GM19455 (cell line): ENCODE measurements around the gene RPTOR.

Experiments
- ATAC-seq: cut with Tn5 transposase; IDR thresholded peaks from one replicate; pipeline ENCODE4 v1.9.1; 2021; ENCODE audit not compliant: unreplicated experiment

Gene RPTOR

DNA sequence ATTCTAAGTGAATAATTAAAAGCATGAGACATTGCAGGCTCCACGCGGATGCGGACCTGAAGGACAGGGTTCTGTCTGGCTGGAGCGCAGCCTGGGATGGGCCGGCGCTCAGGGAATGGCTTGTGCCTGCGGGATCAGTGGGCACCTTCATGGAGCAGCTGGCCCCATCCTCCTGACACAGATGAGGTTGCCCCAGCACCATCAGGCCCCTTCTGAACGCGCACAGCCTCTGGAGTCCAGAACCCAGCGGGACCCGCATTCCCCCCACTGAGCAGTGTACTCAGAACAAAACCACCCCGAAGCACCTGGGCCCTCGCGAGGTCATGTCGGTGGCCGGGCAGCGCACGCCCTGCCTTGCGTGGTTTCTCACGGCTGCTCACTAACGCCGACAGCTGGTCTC, 376.5 kb downstream of the RPTOR start:
- no peak for ATAC-seq

DNA sequence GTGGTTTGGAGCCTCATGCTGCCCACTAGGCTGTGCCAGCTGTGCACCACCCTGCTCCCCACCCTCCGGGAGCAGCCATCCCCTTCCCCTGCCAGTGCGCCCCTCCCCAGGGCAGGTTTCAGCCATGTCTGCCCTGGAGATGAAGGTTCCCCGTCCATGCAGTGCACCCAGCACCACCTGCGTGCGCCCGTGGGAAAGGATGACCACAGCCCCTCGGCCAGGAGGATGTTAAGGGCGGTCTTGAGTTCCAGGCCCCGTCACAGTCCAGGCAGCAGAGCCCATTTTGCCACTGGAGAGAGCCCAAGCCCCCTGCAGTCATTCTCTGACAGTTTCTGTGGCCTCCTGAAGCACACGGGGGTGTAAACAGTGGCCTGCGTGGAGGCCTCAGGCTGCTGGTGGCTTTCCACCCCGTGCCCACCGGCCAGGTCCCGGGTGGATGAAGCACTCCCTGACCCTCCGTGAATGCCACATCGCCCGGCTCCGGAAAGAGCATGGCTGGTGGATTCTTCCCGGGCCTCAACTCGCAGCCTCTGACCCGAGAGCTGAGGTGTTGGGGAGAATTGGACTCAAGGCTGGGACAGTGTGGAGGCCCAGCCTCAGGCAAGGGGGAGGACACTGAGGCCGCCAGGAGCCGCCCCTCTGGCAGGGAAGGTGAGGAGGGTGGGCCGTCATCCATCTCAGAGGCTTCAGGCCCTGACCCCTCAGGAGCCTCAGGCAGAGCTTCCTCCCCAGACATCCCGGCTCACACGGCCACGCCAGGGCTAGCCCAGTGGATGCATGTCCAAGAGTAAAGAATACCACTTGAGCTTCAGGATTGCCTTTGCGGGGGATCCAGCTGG, 377.3 kb downstream of the RPTOR start:
- ATAC-seq = no peak

DNA sequence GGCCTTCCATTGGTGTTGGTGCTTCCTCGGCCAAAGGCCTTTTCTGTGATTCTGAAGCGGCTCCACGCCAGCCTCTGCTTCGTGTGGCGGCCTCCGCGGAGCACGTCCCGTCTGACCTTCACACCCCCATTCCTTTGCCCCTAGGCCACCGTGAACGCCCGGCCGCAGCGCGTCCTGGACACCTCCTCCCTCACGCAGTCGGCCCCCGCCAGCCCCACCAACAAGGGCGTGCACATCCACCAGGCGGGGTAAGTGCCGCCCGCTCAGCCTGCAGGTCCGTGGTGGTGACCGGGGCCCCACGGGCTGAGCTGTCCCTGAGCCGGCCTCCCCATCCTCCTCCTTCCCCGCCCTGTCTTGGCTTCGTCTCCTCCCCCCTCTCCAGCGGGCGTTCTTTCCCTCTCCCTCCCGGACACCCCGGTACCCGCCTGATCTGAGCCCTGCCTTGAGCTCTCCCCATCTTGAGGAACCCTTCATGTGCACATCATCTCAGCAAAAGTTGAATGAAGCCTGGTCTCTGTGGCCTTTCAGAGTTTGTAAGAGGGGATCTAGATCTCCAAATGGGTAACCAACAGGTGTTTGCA, 378.0 kb downstream of the RPTOR start:
- ATAC-seq = no peak

DNA sequence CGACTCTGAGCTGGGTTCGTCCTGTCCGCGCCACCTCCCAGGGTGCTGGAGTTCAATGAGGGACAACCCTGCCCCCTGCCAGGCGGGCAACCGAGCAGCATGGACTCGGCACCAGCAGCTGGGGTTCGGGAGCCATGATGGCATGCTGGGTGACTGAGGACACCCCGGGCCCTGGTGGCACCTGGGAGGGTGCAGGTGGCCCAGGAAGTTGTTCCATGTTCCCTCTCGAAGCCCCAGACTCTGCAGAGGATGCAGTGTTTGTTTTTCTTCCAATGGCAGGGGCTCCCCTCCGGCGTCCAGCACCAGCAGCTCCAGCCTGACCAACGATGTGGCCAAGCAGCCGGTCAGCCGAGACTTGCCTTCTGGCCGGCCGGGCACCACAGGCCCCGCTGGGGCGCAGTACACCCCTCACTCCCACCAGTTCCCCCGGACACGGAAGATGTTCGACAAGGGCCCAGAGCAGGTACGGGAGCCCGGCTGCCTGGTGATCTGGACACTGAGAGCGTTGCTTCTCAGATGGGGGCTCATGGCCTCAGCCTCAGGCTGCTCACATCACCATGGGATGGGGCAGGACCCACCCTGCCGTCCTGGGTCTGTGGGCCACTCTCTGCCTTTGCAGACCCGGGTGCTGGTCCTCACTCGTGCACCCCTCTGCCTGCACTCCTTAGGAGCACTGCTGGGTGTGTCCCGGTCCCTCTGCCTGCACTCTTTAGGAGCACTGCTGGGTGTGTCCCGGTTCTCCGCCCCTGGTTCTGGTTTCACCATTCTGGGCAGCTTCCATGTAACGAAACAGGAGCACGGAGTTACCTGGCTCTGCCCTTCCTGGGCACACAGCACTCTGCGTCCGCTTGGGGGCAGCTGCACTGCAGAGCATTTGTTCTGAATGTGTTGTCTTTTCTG, 378.8 kb downstream of the RPTOR start:
- no peak for ATAC-seq

DNA sequence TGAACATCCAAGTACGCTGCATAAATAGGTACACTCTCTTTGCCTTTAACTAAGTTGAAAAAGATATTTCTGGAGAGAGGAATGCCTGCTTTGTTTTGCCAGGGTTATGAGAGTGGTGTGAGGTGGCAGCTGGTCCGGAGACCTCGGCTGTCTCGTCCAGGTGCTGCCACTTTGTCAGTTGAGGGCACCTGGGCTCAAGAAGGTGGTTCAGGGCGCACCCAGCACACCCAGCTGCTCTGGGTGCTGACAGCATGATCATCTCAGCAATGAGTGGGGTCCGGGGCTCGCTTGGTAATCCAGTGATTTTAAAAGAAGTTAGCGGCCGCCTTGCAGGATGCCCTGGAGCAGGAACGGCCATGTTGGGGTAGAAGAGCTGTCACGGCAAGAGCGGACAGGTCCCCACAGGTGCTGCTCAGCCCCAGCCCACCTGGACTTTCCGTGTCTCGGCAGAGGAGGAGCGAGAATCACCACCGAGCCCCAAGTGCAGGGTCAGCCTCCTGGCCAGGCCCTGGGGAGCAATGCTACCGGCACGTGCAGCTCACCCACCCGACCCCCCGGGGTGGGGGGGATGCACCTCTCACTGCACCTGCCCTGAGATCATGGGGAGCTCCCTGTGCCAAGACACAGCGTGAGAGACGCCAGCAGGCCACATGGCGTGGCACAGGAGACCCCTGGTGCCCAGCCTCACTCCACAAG, 379.6 kb downstream of the RPTOR start:
- no peak for ATAC-seq

DNA sequence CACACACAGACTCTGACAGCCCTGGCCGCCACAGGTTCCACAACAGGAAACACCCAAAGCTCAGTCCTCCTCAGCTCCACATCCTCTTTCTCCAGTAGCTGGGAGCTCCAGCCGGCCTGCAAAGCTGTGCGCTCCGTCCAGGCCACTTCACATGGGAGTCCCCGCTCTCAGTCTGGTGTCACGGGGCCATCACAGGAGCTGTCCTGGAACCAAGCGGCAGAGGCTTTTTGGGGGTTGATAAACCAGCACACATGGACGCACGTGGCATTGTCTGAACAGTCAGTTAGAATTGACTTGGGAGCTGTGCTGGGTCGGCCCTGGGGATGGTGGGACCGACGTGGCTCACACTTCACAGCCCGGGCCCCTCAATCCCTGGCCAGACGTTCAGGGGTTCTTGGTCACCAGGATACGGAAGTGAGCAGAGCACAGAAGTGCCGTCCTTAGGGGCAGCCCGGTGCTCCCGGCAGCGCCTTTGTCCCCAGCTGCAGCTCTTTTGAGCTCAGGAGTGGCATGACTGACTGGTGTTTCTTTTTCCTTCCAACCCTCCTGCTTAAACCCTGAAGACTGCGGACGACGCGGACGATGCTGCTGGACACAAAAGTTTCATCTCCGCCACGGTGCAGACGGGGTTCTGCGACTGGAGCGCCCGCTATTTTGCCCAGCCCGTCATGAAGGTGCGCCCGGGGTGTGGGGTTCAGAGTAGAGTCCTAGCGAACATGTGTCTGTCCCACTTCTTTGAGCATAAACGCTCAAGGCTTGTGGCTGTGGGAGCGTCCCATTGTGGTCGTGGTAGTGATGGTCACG, 380.4 kb downstream of the RPTOR start:
- no peak for ATAC-seq

DNA sequence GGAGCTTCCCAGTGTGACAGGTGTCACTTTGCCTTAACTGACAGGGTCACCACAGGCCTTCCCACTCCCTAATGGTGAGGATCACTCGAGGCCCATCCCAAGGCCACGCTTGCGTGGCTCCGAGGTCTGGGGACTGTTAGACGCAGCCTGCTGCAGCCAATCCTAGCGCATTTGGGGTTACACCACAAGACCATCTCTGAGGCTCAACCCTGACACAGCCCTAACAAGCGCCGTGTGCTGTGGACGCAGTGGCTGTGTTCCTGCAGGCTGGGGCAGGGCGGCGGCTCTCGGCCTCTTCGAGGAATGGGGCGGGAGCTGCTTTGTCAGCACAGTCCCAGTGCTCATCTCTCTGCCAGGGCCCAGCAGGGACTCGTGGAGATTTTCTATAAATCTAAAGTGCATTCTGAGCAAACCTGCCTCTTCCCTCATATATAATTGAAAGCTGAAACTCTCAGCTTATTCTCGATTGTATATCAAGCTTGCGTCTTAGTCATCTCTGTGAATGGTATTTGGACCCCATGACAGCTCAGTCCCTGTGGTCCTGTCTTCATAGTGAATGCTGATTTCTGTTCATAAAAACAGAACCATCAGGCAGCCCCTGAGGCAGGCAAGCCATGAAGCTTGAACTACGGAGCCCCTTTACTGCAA, 381.2 kb downstream of the RPTOR start:
- no peak for ATAC-seq

DNA sequence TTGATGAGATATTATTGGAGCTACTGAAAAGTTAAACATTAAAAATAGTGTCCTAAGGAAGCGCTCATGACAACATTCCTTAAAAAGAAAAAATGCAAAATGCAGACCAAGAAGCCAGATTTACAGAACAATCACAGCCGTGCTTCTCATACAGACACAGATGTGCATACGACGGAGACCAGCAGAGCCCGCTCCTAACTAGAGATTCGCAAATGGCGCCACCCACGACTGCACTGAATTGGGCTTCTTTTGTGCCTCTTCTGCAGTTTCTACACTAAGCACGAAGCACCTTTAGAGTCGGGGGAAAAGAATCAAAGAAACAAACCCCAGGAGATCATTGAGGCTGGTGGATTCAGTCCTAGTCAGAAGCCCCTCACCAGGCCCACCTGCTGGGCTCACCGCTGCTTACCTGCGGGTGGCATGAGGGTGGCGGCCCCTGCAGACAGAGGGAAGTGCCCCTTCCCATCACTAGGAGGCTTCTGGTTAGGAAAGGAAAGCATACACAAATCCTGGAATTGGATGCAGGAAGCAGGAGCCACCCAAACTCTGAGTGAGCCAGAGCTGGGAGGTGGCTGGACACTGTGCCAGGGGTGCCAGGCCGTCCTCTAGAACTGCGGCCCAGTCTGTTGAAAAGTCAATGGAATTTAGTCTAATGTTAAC, 382.1 kb downstream of the RPTOR start:
- no peak for ATAC-seq

DNA sequence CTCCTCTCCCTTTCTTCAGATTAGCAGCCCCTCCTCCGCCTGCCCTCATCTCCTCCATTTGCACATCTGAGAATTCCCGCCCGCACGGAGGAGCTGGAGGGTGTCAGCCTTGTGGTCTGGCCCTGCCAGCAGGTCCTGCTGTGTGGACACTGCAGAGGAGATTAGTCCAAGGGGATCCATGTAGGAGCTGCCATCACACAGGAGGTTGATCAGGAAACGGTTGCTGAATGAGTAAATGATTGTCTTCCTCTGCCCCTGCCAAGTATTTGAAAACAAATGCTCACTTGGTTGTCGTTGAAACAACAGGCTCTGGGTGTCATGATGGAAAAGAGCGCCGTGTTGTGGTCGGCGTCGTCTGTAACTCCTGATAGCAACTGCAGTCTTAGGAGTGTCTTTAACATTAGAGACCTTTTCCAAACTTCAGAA, 383.2 kb downstream of the RPTOR start:
- no peak for ATAC-seq

DNA sequence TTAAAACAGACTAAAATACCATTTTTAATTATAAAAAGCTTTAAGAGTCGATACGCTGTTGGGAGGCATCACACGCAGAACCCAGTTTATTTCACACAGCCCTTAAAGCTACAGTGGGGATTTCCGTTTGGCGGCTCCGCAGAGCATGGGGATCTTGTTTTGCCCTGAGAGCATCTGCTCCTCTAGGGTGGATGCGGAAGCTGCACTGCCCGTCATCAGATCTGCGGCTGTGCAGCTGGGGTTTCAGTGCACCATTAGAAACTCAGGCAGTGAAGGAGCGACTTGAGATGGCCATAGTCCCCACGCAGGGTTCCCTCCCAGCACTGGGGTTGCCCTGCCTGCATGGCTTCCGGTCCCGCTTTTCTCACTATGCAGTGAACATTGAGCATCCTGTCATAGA, 384.8 kb downstream of the RPTOR start:
- no peak for ATAC-seq

DNA sequence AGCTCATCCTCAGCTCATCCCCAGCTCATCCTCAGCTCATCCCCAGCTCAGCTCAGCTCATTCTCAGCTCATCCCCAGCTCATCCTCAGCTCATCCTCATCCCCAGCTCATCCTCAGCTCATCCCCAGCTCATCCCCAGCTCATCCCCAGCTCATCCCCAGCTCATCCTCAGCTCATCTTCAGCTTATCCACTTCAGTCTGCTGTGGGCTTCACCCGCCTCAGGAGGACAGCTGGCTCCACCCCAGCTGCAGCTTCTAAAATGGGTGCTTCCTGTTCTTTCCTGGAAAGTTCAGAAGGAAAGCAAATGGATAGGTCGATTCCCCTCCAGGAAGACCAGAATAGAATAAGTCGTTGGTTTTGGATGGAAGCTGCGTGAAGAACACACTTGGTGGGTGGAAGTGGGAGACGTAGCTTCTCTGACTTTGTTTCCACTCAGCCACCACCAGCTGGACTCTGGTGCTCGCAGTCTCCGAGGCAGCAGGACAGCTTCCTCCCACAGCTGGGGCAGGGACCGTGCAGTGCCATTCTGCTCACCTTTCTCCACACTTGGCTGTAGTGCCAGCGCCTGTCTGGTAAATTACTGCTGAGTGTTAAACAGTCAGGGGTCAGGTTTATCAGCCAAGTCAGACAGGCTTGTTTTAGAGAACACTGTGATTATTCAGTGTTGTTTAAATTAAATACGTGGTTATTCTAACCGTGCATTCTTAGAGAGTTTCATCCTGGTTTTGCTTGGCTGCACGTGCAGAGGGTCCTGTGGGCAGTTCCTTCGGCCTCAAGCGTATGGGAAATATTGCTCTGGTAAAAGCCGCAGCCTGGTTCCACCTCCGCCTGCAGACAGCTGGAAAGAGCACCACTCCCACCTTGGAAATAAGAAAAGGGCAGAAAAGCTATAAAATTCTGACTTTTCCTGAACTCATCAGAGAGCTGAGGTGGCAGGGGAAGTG, 386.0 kb downstream of the RPTOR start:
- ATAC-seq = no peak

DNA sequence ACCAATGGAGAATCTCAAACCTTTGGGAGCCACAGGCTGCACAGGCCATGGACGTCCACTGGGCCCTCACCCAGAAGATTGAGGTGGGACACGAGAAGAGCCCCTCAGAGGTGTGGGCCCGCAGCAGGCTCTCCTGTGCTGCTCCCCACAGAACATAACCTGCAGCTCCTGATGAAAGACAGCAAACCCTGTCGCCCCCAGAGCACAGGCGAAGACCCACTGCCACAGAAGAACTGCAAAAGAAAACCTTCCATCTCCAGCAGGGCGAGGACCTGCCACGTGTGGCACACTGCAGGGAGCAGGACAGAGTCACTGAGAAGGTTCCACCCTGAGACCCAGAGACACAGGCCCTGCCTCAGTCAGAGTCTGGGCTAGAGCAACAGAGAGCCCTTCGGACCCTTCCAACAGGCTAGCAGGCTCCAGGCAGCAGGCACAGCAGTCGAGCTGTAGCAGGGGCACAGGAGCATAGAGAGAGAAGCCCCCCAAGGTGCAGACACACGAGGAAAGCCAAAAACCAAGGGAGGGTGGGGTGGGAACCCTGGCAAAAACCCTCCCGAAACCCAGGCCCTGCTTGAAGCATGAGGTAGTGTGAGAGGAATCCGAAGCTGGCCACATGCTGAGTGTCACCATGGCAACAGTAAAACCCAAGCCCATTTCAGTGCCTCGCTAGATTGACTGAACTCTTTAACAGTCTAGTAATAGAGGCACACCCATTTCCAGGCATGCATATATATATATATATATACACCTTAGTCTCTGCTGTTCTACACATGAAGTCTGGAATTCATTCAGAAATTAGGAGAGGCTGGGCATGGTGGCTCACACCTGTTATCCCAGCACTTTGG, 387.0 kb downstream of the RPTOR start:
- ATAC-seq = no peak

DNA sequence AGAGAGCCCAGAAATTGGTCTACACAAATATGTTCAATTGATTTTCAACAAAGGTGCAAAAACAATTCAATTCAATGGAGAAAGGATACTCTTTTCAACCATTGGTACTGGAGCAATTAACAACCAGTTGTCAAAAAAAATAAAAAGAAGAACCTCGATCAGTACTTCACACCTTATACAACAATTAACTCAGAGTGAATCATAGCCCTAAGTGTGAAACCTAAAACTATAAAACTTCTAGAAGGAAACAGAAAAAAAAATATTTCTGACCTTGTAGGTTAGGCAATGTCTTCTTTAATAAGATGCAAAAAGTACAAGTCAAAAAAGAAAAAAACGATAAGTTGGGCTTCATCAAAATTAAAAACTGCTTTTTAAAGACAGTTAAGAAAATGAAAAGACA, 390.9 kb downstream of the RPTOR start:
- no peak for ATAC-seq

DNA sequence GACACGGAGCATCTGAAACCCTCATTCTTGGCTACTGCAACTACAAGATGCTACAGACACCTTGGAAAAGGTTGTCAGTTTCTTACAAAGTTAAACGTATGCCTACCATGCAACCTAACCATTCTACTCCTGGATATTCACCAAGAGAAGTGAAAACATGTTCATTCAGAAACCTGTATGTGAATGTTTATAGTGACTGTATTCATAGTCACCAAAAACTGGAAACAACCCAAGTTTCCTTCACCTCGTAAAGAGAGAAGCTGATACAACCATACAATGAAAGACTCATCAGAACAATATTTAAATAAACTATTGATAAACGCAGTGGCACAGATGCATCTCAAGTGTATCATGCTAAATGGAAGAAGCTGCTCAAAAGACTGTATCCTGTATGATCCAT, 391.6 kb downstream of the RPTOR start:
- no peak for ATAC-seq

DNA sequence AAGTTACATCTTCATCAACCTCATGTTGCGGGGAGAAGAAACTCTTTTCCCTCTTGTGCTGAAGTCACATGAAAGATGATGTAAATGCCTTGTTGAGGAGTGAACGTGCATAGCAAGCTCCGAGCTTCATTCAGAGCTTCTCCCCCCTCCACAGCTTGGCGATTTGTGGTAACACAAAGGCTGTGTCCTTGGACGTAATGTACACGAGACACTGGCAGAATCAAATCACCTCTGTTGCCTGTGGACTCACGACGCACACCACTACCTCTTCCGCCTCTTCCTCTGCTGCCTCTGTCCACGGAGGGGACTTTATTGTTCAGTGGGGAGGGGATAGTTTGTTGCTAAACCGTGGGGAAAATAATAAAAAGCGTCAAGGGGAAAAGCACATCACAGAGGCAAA, 392.1 kb downstream of the RPTOR start:
- ATAC-seq = no peak

DNA sequence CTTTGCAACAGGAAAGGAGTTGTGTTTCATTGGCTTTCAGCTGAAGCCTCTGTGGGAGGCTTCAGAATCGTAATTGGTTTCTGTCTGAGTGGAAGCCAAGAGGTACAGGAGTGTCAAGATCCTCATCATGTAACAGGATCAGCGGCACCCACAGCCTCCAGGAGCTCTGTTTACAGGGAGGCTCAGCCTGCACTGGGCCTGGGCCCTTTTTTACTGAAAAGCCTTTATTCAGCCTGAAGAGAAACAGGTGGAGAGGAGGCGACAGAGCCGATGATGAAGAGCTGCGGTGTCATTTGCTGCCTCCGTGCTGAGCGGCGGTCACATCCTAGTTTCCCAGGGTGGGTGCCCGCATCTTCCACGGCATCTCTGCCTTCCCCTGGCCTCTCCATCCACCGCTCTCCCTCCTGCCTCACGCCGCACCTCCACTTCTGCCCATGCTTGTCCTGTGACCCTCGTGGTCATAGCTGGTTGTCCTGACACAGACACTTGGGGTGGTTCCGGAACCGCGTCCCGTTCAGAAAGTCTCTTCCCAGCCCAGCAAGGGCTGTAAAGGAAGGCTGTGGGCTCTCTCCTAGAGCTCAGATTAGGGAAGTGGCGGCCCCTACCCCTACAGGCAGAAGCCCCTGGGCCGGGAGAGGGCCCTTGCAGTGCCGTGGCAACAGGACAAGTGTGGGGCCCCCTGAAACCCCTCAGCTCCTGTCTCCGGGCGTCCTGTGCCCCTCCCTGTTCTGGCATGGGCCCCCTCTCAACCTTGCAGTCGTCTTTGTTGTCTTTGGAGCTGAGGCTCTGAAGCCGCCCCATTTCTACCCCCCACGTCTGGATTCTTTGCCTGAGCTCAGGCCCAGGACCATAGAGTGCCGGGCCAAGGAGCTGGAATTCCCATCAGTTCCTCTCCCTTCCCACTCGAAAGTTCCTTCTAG, 393.1 kb downstream of the RPTOR start:
- no peak for ATAC-seq
